Daoy (cell line): Measurements from ENCODE around the gene LSM14B. TPM values are rescaled to one million over a fixed set of nuclear protein-coding genes. Genes with fewer than 3 reads are reported as not detected.

Experiments used
- DNase-seq: peaks from one replicate; pipeline ENCODE4 v3.0.0-alpha.2; 2015; ENCODE audit warnings: low read depth
- total RNA-seq: library from RNA; depleted of rRNA; stranded (reverse); fragments of >200 nt; shearing (Covaris generic); gene quantifications from 2 replicates; pipeline ENCODE4 v1.2.3, GENCODE V29; 2014; rRNA removed

LSM14B gene
- total RNA-seq: 34.3 and 38.2 TPM in 2 replicates

- peak; percentile 97 for DNase-seq
These were observed at the start of gene LSM14B for GRCh38 chr20:62121776-62122653. Gene LSM14B, plus strand, starts transcription at chr20:62122475. Its CDS starts 192 bp downstream, at chr20:62122667.

- DNase-seq: no peak
These were observed 49.0 kb upstream of the LSM14B start for GRCh38 chr20:62073323-62073722.

GRCh38 chr20:62079166-62079565, 43.1 kb upstream of the LSM14B start:
- DNase-seq: no peak

GRCh38 chr20:62080249-62080990, 41.9 kb upstream of the LSM14B start:
- DNase-seq: no peak

DNA sequence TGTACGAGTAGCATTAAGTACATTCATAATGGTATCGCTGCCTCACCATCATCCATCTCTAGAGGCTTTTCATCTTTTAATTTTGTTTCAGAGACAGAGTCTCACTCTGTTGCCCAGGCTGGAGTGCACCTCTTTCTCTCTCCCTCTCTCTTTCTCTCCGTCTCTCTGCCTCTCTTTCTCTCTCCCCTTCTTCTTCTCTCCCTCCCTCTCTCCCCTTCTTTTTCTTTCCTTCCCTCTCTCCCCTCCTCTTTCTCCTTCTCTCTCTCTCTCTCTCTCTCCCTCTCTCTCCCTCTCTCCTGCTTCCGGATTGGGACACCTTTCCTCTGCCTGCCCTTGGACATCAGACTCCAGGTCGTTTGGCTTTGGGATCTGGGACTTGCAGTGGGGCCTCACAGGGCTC, 39.0 kb upstream of the LSM14B start:
- DNase-seq: no peak

GRCh38 chr20:62084224-62084623, 38.1 kb upstream of the LSM14B start:
- DNase-seq: peak; percentile 71

- DNase-seq: no peak
These were observed 37.1 kb upstream of the LSM14B start for GRCh38 chr20:62085206-62085605.

GRCh38 chr20:62087227-62087626, 35.0 kb upstream of the LSM14B start:
- DNase-seq: no peak

DNA sequence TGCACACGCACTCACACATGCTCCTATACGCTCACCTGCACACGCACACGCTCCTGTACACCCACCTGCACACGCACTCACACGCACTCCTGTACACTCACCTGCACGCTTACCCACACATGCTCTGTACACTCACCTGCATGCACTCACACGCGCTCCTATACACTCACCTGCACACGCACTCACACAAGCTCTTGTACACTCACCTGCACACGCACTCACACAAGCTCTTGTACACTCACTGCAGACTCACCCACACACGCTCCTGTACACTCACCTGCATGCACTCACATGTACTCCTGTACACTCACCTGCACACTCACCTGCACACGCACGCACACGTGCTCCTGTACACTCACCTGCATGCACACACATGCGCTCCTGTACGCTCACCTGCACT, 34.6 kb upstream of the LSM14B start:
- no peak for DNase-seq

GRCh38 chr20:62088258-62089127, 33.8 kb upstream of the LSM14B start:
- peak; percentile 80 for DNase-seq

DNA sequence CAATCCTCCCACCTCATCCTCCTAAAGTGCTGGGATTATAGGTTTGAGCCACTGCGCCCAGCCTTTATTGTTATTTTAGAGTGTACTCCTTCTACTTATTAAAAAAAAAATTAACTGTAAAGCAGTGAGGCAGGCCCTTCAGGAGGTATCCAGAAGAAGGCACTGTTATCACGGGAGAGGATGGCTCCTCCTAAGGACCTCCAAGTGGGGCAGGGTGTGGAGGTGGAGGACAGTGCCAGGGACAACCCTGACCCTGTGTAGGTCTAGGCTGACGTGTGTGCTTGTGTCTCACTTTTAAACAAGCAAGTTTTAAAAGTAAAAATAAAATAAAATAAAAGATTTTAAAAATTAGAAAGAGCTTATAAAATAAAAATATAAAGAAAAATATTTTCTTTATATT, 32.9 kb upstream of the LSM14B start:
- no peak for DNase-seq

DNA sequence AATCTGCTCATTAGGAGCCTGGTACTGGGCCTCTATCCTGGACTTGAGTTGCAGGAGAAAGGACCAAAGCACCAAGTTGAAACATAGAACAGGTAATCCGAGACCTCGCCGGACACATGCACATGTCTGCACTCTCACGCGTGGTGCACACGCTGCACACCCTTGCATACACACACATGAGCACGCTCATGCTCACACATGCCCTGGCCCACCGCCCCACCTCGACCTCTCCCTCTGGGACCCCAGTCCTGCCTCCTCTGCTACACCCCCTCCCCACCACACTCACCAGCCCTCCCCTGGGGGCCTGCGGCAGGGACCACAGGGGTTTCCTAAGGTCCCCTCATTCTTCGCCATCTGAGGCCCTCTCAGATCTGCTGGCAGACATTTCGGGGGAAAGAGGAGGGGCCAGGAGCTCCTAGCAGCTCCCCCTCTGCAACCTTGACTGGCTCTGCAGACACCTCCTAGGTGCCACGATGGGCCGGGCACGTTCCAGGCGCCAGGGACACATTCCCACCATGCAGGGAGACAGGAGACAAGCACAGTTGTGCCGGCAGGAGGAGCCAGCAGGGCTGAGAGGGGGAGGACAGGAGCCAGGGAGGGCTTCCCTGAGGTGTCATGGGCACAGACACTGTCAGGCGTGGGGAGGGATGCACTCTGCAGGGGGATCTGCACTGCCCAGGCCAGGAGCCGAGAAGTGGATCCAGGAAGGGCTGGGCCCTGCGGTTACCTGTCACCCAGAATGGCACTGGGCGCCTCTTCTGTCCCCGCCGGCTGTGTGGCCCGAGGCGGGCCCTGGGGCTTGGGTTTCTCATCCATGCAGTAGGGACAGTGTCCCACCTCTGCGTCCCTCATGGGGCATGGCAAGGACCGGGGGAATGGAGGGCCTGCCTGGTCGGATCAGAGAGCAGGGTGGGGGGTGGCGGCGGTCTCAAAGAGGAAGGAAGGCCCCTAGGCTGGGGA, 25.6 kb upstream of the LSM14B start:
- DNase-seq: no peak

DNA sequence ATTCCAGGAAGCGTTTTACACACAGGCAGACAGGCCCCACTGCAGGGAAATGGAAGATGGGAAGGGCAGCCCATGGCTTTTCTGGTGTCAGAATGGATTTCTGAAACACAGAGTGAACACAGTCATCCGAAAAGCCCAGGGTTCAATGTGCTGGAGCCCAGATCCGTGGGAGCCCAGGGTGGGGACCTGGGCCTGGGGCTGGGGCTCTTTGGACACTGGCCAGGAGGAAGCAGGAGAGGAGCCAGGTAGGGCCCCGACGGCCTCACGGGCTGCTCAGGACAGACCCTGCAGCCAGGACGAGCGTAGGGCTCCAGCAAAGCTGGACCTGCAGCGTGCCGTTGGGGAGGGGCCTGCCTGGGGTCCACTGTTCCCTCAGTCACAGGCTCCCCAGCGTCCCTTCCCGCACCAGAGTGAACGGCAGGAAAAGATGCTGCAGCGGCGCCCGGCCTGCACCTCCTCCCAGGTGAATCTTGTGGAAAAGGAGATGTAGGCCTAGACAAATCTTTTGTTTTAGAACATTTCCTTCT, 24.3 kb upstream of the LSM14B start:
- DNase-seq: no peak

- no peak for DNase-seq
These were observed 21.2 kb upstream of the LSM14B start for GRCh38 chr20:62101078-62101477.

DNA sequence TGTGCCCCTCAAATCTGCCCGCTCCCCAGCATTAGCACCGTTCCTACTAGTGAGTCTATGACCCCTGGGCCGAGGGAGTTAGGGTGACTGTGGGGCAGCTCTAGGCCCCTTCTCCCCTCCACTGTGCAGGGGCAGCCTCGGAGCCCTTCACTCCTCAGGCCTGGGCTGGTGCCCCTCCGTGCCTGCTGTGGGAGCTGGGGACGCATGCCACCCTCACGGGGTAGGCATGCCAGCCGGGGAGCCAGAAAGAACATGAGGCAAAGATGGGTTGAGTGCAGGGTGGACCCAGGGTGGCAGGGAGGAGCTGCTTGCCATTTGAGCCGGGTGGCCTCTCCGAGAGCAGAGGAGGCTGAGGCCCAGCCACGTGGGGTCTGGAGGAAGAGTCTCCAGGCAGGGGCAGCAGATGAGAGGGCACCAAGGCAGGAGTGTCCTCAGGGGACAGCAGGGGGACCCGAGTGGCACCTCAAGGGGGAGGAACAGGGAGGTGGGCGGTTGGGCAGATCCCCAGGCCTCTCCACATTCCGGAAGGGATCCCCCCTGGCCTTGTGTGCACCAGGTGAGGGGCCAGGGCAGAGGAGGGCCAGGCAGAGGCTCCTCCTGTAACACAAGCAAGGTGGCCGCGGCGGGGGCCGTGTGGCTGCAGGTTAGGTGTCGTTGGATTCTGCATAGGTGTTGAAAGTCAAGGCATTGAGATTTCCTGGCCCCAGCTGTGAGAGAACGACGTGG, 18.6 kb upstream of the LSM14B start:
- no peak for DNase-seq

GRCh38 chr20:62104234-62104789, 18.0 kb upstream of the LSM14B start:
- no peak for DNase-seq

GRCh38 chr20:62104791-62105345, 17.4 kb upstream of the LSM14B start:
- DNase-seq: no peak

GRCh38 chr20:62105592-62105991, 16.7 kb upstream of the LSM14B start:
- no peak for DNase-seq

DNA sequence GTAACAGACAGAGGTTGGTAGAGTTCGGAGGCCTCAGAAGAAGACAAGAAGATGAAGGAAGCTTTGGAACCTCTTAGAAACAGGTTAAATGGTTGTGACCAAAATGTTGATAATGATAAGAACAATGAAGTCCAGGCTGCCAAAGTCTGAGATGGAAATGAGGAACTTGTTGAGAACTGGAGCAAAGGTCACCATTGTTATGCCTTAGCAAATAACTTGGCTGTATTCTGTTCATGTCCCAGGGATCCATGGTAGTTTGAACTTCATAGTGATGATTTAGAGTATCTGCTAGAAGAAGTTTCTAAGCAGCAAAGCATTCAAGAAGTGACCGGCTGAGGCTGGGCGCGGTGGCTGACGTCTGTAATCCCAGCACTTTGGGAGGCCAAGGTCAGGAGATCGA, 11.1 kb upstream of the LSM14B start:
- no peak for DNase-seq
